HG02798 (cell line): Measurements from ENCODE around the gene GDNF.
"Not testable (repeated sequence)": the region's sequence is repeated elsewhere in the genome, so short reads cannot be mapped to it uniquely, and the experiment has no call there.

ENCODE experiments used
- ATAC-seq: cut with Tn5 transposase; IDR thresholded peaks from one replicate; pipeline ENCODE4 v1.9.1; 2021; ENCODE audit warnings: mild to moderate bottlenecking; ENCODE audit not compliant: unreplicated experiment, poor library complexity

Gene GDNF, protein sequence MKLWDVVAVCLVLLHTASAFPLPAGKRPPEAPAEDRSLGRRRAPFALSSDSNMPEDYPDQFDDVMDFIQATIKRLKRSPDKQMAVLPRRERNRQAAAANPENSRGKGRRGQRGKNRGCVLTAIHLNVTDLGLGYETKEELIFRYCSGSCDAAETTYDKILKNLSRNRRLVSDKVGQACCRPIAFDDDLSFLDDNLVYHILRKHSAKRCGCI

DNA sequence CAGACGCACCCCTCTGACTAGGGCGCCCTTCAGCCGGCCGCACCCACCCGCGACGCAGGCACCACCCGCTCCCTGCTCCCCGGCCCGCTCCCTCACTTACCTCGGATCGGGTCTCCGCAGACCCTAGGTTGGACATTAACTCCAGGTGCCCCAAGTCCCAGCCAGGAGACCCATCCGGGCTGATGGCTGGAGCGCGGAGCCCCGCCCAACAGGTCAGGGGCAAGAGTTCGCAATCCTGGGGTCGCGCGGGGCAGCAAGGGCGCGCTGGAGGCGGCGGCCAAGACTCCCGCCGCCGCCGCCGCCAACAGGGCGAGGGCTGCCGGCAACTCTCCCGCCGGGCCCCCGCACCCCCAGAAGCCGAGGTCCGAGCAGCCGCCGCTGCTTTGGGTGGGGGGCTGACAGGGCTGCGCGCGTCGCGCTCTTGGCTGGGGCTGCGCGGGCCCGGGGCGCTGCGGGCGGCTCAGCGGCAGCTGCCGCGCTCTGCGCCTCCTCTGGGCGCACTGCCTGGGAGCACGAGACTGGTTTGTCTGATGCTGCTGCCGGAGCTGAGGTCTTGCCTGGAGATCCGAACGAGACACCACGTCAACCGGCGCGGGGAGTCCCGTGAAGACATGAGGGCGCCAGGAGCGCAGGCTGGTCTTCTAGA lies at the start of gene GDNF:
Gene GDNF, minus strand, starts transcription at position 635 of the 646 bp plus-strand sequence. CDS start 5,245 bp downstream, outside the sequence.
- ATAC-seq, result no peak

DNA sequence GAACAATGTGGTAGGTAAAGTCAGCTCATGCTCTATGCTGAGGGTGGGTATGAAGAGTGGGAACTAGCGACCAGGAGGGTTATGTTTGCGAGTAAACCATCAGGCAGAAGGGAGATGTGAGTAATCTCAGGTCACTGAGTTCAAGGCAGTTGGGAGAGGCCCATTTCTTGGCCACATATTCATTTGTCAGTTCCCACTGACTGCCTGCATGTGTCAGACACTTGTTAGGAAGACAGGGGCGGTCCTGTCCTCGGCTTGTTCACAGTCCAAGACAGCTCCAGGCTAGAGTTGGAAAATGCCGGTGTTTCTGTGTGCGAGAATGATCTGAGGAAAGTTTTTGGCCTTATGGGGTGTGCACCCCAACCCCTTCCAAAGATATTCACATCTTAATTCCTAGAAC lies 48.6 kb upstream of the GDNF start:
- no peak for ATAC-seq

DNA sequence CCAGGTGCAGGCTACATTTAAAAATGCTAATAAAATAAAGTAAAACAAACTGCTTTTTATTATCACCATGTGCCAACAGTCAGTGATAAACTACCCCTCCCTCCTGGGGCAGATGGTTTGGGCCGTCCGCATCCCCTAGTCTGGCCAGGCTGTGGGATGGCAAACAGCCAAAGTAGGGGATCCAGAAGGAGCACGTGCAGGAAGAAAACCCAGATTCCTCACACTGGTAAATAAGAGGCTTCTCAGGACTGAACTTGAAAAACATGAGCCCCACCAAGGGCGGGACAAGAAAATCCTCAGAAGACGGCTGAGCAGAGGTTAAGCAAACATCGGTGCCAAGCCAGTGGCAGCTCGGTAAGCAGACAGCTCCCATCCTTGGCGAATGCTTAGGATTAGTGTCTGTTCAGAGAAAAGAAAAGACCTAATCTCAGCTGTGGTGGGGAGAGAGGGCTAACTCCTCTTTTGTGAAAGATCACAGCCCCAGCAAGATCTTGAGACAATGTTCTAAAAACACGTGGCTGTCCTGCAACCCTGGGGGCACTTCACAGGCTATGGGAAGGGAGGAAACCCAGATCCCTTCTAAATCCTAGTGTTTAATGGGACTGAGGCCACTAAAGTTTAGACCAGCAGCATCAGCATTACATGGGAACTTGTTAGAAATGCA lies 46.5 kb upstream of the GDNF start:
- ATAC-seq, result no peak

DNA sequence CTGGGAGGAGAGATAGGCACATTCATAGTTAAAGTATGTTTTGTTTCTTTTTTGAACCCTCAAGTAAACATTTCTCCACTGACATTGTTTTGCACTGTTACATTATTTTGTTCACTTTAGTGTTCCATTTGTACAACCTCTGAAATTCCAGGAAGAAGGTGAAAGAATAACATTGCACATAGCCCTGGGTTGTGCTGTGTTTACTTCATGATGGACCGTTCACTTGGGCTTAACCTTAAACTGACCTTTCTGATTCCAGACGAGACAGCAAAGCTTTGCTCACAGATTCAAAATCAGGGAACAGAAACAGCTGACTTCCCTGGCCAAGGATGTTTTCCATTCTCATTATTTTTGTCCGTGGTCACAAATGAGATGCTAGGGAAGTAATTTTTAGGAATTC lies 42.8 kb upstream of the GDNF start:
- ATAC-seq, result no peak

DNA sequence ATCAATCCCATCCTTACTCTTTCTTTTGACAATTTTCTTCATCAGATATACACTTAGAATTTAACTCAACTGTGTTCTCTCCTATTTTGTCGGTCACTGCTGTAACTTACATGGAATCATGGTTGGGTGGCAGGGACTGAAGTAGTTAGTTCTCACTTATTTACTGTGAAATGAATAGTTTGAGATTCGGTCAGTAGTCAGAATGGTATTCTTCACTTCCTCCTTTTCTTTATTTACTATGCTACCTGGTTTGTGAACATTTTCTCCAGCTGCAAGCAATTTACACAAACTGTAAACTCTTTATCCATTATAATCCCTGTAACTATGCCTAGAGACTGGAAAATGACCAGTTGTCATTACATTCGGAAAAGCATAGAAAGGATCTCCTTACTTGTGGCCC lies 41.5 kb upstream of the GDNF start:
- ATAC-seq, result peak; percentile 77

DNA sequence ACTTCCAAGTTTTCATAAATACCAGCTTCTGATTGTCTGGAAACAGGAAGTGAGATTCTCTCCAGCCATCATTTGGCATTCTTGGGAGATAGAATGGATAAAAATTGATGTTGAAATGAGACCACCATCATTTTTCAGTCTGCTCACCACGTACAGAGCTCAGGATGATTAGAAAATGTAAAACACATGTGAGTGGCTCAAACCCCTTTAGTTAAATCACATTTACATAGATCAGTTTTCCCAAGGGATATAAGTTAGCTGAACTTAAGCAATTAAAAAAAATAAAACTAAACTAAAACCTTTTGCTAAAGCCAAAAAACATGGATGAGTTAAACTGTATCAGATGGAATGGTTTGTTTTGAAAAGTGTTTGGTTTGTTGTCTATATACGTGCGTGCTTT lies 37.1 kb upstream of the GDNF start:
- no peak for ATAC-seq

DNA sequence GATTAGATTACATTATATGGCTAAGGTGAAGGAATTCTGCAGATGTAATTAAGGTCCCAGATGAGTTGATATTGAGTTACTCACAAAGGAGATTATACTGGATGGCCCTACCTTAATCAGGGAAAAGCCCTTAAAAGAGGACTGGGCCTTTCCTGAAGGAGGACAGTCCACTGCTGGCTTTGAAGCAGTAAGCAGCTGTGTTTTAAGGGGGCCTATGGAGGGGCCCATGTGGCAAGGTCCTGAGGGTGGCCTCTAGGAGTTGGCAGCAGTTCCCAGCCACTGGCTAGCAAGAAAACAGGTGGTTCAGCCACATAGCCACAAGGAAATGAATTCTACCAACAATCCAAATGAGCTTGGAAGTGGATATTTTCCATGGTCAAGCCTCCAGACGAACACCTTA lies 36.4 kb upstream of the GDNF start:
- ATAC-seq, result no peak

DNA sequence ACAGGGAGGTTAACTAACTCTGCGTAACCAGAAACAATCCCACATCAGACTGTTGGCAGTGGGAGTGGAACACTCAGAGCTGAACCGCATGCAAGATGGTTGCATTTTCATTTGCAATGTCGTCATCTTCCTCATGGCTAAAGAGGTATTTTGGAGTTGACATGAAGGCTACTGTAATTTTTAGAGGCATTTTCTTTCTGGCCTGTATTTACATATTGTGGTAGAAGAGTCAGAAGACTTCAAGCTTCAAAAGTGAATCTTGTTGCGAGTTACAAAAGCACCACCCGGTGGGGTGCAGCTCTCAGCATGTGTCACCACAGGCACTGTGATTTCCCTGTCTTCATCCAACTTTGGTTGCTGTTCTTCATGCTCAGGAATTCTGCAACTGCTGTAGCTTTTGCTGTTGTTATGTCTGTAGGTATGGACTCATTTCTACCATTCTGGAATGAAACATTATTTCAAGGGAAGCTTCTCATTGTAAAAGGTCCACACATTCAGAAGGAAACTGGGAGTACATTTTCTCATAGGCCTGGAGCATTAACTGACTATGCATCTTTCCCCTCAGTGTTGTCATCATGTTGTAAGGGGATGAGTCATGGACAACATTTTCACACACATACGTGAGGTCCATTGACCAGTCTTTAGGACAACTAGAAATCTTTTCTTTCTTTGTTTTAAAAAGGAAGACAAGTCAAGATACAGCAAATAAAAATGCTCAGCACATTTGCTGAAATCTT lies 35.4 kb upstream of the GDNF start:
- ATAC-seq, result peak; percentile 46

DNA sequence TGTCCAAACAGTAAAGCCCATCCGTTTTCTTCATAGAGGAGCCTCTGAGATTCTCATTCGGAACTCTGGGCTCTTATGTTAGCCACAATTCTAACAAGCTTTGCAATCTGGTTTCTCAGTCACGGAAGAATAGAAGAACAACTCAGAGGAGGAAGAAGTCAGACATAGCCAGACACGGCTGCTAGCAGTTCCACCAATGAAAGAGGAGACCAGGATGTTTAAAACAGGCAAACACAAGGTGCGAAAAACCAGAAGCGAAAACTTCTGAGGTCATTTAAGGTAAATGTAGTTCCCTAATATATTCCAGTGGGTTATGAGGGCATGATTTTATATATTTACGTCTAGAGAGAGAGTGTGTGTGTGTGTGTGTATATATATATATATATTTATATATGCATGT lies 34.1 kb upstream of the GDNF start:
- peak; percentile 53 for ATAC-seq

DNA sequence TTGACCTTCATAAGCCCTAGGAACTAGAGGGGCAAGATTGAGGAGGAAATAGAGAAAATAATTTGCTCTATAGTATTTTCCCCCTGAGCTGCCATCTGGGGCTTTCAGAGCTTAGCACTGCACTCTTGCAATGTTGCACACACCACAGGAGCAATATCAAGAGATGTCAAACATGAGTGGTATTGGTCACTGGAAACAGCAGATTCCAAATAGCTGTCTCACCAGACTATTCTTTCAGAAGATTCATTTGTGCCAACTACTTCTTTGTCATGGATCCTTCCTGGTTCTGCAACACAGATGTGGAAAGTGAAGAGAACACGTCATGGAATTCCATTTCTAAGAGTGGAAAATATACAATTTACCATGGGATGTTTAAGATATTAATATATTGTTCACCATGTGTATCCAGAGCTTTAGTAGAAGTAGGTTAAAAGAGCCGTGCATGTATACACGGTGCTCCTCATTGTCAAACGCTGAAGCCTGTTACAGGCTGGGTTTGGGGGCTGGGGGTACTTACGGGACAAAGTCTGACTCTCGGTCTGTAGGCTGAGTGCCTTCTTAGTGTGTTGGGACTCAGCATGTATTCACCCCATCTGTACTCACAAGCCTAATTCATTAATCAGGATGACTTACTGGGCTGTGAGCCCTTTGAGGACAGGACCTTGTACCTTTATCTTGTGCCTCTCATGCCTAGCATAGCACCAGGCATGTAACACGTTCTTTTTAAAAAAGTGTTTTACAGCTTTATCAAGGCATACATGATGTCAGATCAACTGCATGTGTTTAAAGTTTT lies 31.4 kb upstream of the GDNF start:
- ATAC-seq, result no peak

DNA sequence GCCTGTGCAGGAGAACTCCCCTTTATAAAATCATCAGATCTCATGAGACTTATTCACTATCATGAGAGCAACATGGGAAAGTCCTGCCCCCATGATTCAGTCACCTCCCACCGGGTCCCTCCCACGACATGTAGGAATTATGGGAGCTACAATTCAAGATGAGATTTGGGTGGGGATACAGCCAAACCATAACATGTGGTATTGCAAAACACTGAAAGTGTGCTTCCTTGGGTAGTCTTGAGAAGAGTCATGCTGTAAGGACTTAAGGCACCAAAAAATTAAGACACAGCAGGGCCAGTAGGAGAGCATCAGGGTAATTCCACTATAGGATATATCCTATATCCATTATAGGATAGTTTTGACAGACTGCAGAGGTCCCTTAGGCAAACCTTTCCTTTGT lies 29.4 kb upstream of the GDNF start:
- no peak for ATAC-seq

DNA sequence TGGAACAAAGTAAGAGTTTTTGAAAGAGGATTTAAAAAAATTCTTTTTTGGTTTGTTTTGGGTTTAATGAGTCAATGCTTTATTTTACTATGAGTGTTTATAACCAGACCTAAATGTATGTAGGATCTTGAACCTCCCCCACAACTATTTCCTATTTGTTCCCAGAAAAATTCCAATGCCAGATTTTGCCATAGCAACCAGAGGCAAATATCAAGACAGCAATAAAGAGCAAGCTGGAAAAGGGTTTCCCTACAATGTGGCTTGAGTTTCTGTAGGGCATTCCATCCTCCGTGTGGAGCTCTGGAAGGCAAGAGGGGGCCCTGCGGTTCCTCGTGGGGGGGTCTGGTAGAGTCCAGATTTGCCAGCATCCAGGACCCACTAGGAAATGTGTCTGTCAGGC lies 27.8 kb upstream of the GDNF start:
- ATAC-seq, result no peak

DNA sequence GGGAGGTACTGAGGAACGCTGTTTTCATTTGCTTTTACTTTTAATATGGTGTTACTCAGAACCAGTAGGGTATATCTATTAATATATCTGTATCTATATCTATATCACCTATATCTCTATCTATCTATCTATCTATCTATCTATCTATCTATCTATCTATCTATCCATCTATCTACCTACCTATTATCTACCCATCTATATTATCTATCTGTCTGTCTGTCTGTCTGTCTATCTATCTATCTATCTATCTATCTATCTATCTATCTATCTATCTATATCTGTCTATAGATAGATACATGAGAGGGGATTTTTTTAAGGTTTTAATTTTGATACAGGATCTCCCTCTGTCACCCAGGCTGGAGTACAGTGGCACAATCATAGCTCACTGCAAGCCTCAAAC lies 23.1 kb upstream of the GDNF start:
- ATAC-seq, result not testable (repeated sequence)

DNA sequence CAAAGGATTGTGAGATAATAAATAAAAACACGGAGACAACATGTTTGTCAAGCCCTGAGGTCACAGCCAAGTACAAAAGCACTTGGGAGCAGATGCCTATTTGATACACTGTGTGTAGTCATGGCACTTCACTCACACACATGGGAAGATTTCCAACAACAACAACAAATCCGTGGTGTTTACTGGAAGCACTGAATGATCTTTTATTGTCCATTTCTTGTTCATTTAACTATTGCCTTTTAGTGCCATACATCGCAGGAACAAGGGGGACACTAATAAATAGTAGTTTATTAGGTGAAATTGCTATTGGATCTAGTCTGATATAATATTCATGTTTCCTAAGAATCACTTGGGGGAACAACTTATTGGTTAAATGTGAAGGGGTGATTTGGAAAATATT lies 20.4 kb upstream of the GDNF start:
- ATAC-seq, result no peak

DNA sequence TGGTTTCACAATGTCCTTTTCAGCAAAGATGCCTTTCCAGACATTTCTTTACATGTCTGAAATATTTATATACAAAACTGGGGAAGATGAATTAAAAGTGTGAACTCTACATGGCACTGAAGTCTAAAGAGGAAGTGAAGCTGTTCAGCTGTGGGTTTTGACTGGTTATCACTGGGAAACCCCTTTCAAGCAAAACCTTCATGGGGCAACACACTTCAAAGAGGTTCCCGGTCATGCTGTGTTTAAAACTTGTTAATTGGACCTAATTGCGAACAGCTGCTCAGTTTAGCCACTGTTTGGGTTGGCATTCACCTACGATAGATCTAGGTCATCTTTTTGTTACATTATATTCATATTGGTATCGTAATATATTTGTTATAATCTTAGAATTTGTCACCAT lies 20.0 kb upstream of the GDNF start:
- peak; percentile 99 for ATAC-seq

DNA sequence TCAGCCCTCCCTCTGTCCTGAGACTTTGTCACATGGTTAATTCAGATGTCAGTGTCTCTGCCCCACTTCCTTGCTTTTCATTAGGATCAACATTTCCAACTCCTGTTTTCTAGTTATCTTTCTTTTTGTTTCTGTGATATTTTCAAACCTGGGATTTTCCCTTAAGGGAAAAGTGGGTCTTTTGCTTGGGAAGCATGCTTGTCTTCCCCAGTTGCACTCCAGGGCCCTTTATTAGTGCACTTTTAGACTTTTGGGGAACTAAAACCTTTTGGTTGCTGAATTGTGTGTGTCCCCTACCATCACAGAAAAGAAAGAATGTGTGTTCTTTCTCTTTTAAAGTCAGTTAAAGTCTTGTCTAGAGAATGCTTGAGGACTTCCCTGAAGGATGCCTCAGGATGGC lies 18.4 kb upstream of the GDNF start:
- no peak for ATAC-seq

DNA sequence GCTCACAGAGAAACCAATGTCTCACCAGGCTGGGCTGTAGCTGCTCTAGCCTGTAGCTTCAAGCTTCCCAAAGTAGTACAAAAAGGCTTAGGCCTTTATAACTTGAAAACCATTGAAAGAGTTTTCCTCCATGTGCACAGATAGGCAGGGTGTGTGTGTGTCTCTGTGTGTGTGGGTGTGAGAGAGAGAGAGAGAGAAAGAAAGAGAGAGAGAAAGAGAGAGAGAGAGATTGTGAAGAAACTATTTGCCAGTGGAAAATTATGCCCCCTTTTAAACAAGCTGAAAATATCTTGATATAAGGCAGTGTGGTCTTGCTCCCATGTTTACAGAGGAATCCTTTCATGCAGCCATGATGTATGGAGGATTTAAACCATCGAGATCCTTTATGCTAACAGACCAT lies 17.9 kb upstream of the GDNF start:
- ATAC-seq, result no peak

DNA sequence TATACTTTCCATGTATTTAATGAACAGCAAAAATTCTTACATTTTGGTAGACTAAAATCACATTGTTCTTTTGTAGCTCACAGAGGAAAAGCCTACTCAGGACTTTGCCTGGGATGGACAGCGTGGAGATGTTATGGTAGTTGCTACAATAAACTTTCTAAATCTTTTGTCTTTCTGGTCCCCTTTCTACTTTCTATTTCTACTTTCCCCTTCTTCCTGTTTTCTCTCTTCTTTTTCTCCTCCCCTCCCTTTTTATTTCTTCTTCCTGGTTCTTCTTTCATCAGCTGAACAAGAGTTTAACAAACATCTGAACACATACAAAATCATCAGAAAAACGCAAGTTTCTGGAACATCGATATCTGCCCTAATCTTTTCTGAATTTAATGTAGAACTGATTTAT lies 15.6 kb upstream of the GDNF start:
- no peak for ATAC-seq

DNA sequence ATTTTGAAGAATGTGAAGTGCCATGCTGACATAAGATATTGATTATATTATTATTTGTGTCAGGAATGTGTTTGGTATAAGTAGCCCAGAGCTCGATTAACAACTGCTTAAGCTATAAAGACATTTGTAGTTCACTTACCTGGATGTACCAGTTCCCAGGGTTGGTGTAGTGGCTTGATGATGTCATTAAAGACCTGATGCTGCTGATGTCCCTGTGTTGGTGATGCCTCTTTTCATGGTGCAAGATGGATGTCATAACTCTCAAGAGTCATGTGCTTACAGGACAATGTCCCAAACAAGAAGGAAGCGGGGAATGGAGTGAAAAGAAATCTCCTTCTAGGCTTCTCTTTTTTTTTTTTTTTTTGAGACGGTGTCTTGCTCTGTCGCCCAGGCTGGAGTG lies 11.5 kb upstream of the GDNF start:
- ATAC-seq, result no peak

DNA sequence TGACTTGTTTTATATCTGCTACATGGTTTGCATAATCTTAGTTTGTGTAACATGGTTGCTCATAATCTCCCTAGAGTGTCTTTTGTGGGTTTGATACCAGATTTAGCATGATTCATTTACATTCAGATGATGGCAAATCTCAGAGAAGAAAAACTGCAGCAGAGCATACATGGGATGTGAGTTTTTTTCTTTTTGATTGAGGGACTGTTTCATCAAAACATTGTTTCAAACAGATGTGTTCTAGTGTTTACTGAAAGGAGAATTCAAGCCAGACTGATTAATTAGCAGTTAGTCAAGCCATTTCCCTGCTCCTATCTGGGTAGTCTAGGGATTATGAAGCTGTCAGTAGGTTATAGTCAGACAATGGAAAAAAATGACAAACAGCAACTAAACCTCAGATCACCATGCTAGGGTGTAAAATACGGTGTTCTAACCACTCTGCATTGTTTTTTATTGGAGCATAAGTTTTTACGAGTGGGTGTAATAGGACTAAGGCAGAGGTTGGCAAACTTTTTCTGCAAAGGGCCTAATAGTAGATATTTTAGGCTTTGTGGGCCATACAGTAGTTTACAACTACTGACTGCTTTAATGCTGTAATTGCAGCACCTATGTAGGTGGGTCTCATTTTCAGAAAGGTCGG lies 10.5 kb upstream of the GDNF start:
- ATAC-seq, result no peak
